Mesenchymal stem cell (in vitro differentiated cells and primary cell): ENCODE measurements around the gene SLC2A9. TPM values are rescaled to one million over a fixed set of nuclear protein-coding genes. Genes with fewer than 3 reads are reported as not detected.
A peak's percentile ranks its signal among the peaks of the same experiment; 100 is the strongest.

Experiments
- DNase-seq: peaks from one replicate; pipeline ENCODE4 v3.0.0-alpha.2; 2013
- H2AFZ ChIP-seq: one replicate; pipeline ENCODE4 v1.6.1; 2013; ENCODE audit warnings: low read depth, mild to moderate bottlenecking, control low read depth, inconsistent platforms, low read length, moderate library complexity
- H2AK5ac ChIP-seq: 2 replicates; pipeline ENCODE4 v1.6.1; 2013; ENCODE audit warnings: low read length, moderate library complexity, mild to moderate bottlenecking, inconsistent platforms; ENCODE audit not compliant: severe bottlenecking
- H2BK120ac ChIP-seq: one replicate; pipeline ENCODE4 v1.6.1; 2013; ENCODE audit warnings: low read depth, mild to moderate bottlenecking, inconsistent platforms, low read length, moderate library complexity
- H2BK12ac ChIP-seq, 2 experiments: one replicate each; pipeline ENCODE4 v1.6.1; 2013; ENCODE audit warnings: inconsistent platforms in 2 of 2, low read length in 2 of 2, mild to moderate bottlenecking in 2 of 2, moderate library complexity in 2 of 2, control low read depth in 1 of 2
- H2BK15ac ChIP-seq: one replicate; pipeline ENCODE4 v1.6.1; 2013; ENCODE audit warnings: mild to moderate bottlenecking, low read depth, inconsistent platforms; ENCODE audit not compliant: poor library complexity, severe bottlenecking
- H2BK5ac ChIP-seq: 2 replicates; pipeline ENCODE4 v1.6.1; 2013; ENCODE audit warnings: low read depth, mild to moderate bottlenecking, low read length, control low read depth, inconsistent platforms; ENCODE audit not compliant: poor library complexity, severe bottlenecking
- H3K14ac ChIP-seq, 2 experiments: one replicate each; pipeline ENCODE4 v1.6.1; 2013; ENCODE audit warnings: inconsistent platforms in 2 of 2, low read length in 2 of 2, control low read depth in 1 of 2, mild to moderate bottlenecking in 1 of 2, moderate library complexity in 1 of 2
- H3K18ac ChIP-seq, 2 experiments: one replicate each; pipeline ENCODE4 v1.6.1; 2013; ENCODE audit warnings: inconsistent platforms in 2 of 2, low read length in 2 of 2, control low read depth in 1 of 2, low read depth in 1 of 2, mild to moderate bottlenecking in 1 of 2
- H3K23ac ChIP-seq, 2 experiments: one replicate each; pipeline ENCODE4 v1.6.1; 2013; ENCODE audit warnings: inconsistent platforms in 2 of 2, low read length in 2 of 2, mild to moderate bottlenecking in 2 of 2, moderate library complexity in 2 of 2, control low read depth in 1 of 2
- H3K27ac ChIP-seq: 2 replicates; pipeline ENCODE4 v1.5.1; 2013; ENCODE audit warnings: mild to moderate bottlenecking, moderate library complexity, low read length, control low read depth, inconsistent platforms; ENCODE audit not compliant: poor library complexity, severe bottlenecking
- H3K27me3 ChIP-seq, 2 experiments: 2 replicates each; pipeline versions ENCODE4 v1.6.1 to v1.7.0; 2013; ENCODE audit warnings: low read length in 2 of 2, mild to moderate bottlenecking in 2 of 2, moderate library complexity in 2 of 2, control low read depth in 1 of 2, inconsistent platforms in 1 of 2; ENCODE audit not compliant: control insufficient read depth in 1 of 2, insufficient read depth in 1 of 2
- H3K36me3 ChIP-seq, 2 experiments: 2 replicates each; pipeline versions ENCODE4 v1.6.1 to v1.7.0; 2013; ENCODE audit warnings: low read length in 2 of 2, control low read depth in 1 of 2, inconsistent platforms in 1 of 2, low read depth in 1 of 2, mild to moderate bottlenecking in 1 of 2; ENCODE audit not compliant: insufficient read depth in 2 of 2, control insufficient read depth in 1 of 2
- H3K4ac ChIP-seq, 2 experiments: one replicate each; pipeline ENCODE4 v1.6.1; 2013; ENCODE audit warnings: inconsistent platforms in 2 of 2, low read length in 2 of 2, mild to moderate bottlenecking in 2 of 2, moderate library complexity in 2 of 2, control low read depth in 1 of 2, low read depth in 1 of 2
- H3K4me1 ChIP-seq: 2 replicates; pipeline ENCODE4 v1.6.1; 2013; ENCODE audit warnings: low read depth, low read length, control low read depth; ENCODE audit not compliant: control insufficient read depth, insufficient read depth
- H3K4me2 ChIP-seq: 2 replicates; pipeline ENCODE4 v1.6.1; 2013; ENCODE audit warnings: low read length, mild to moderate bottlenecking, inconsistent platforms; ENCODE audit not compliant: poor library complexity, severe bottlenecking
- H3K4me3 ChIP-seq, 2 experiments: 2 replicates each; pipeline versions ENCODE4 v1.5.1 to v1.7.0; 2013; ENCODE audit warnings: low read length in 2 of 2, mild to moderate bottlenecking in 2 of 2, control low read depth in 1 of 2, low read depth in 1 of 2; ENCODE audit not compliant: insufficient read depth in 1 of 2
- H3K79me1 ChIP-seq: replicated peaks from 2 replicates; pipeline ENCODE4 v1.6.1; 2013; ENCODE audit warnings: mild to moderate bottlenecking, control low read depth, low read length, inconsistent platforms; ENCODE audit not compliant: poor library complexity, severe bottlenecking
- H3K9ac ChIP-seq: 2 replicates; pipeline ENCODE4 v1.7.0; 2013; ENCODE audit warnings: mild to moderate bottlenecking, low read length, moderate library complexity
- H3K9me3 ChIP-seq: 2 replicates; pipeline ENCODE4 v1.7.0; 2013; ENCODE audit warnings: mild to moderate bottlenecking, low read length; ENCODE audit not compliant: control insufficient read depth
- H4K8ac ChIP-seq: one replicate; pipeline ENCODE4 v1.6.1; 2013; ENCODE audit warnings: inconsistent platforms, mild to moderate bottlenecking, low read length, moderate library complexity
- H4K91ac ChIP-seq: one replicate; pipeline ENCODE4 v1.6.1; 2013; ENCODE audit warnings: mild to moderate bottlenecking, low read length, inconsistent platforms
- WGBS: methylation state at CpG from one replicate; pipeline ENCODE4 v1.1.7; 2013; ENCODE audit warnings: mixed read lengths; 5-methylcytosine and 5-hydroxymethylcytosine counted together
- polyA plus RNA-seq, 2 experiments: library from polyadenylated mRNA; stranded (reverse); fragments of 200-250 nt; gene quantifications; one replicate each; pipeline ENCODE4 v1.2.3, GENCODE V29; 2013

SLC2A9 gene
- 0.33 TPM for polyA plus RNA-seq (2013, experiment 1 of 2)
- polyA plus RNA-seq (2013, experiment 2 of 2), result 0.34 TPM

GRCh38 chr4:10020871-10021652 lies at the start of gene SLC2A9:
TSS of gene SLC2A9 (minus strand) at chr4:10021497. CDS start at chr4:10021429, 68 bp downstream.
- no peaks in the 10 kb centered on the region for H3K79me1 ChIP-seq
- H2BK120ac ChIP-seq, result no peak within 1 kb of the TSS
- no peak within 1 kb of the TSS for H2BK15ac ChIP-seq
- no peaks in the 10 kb centered on the region for H3K36me3 ChIP-seq
- DNase-seq, result no peak
- H2AK5ac ChIP-seq, result no peak within 1 kb of the TSS
- H3K9me3 ChIP-seq, result no peaks in the 10 kb centered on the region
- peak within 1 kb of the TSS in 1 of 2 experiments; percentile 21 for H2BK12ac ChIP-seq
- no peak within 1 kb of the TSS for H3K14ac ChIP-seq
- peak within 1 kb of the TSS; percentile 41 for H4K91ac ChIP-seq
- no peak within 1 kb of the TSS for H3K4me3 ChIP-seq
- no peak within 1 kb of the TSS for H4K8ac ChIP-seq
- H3K18ac ChIP-seq, result no peak within 1 kb of the TSS
- H2AFZ ChIP-seq, result no peak within 1 kb of the TSS
- peaks cover 11 to 12% of the 10 kb centered on the region in 2 experiments for H3K27me3 ChIP-seq
- H3K9ac ChIP-seq, result no peak within 1 kb of the TSS
- H3K27ac ChIP-seq, result no peak within 1 kb of the TSS
- no peak within 1 kb of the TSS for H3K23ac ChIP-seq
- H3K4me1 ChIP-seq, result peaks cover 21% of the 10 kb centered on the region
- WGBS, result 86% methylated on average over 17 of the region's 17 CpGs
- H3K4me2 ChIP-seq, result no peak within 1 kb of the TSS
- H2BK5ac ChIP-seq, result no peak within 1 kb of the TSS
- H3K4ac ChIP-seq, result no peak within 1 kb of the TSS

DNA sequence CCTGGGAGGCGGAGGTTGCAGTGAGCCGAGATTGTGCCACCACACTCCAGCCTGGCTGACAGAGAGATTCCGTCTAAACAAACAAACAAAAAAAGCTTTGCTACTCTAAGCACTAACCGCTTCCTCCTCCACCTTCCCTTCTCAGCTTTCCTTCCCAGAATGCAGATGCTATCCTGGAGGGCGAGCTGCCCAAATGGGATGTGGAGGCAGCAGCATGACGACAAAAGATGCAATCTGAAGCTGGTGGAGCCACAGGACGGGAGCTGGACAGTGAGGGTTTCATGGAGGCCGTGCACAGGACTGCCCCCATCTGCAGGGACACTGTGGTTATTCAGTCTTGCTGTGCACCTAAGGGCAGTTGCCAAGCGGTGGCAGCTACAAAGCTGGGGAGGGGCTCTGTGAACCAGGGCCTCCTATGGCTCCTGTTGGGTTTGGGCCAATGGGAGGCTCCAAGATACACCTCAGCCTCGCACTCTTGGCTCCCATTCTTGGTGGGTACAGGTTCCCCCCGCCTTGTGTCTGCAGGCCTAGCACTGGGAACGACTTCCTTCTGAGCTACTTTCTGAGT lies 47.9 kb upstream of the SLC2A9 start:
- no peaks in the 10 kb centered on the region for H3K27me3 ChIP-seq
- H4K91ac ChIP-seq, result no peak overlapping the region
- H3K27ac ChIP-seq, result no peak overlapping the region
- no peak for DNase-seq
- H3K36me3 ChIP-seq, result peaks cover 25 to 88% of the 10 kb centered on the region in 2 experiments
- WGBS, result 93% methylated on average over 12 of the region's 12 CpGs
- H3K18ac ChIP-seq, result no peak overlapping the region
- H4K8ac ChIP-seq, result no peak overlapping the region
- H2BK12ac ChIP-seq, result no peak overlapping the region
- H3K4me2 ChIP-seq, result no peak overlapping the region
- H2BK120ac ChIP-seq, result no peak overlapping the region
- no peak overlapping the region for H3K4ac ChIP-seq
- H3K23ac ChIP-seq, result no peak overlapping the region
- H3K9me3 ChIP-seq, result no peaks in the 10 kb centered on the region
- H2AK5ac ChIP-seq, result no peak overlapping the region
- no peak overlapping the region for H3K4me3 ChIP-seq
- no peak overlapping the region for H3K14ac ChIP-seq
- no peak overlapping the region for H3K9ac ChIP-seq
- peaks cover 8% of the 10 kb centered on the region for H3K79me1 ChIP-seq
- H2AFZ ChIP-seq, result no peak overlapping the region
- no peak overlapping the region for H2BK5ac ChIP-seq
- no peak overlapping the region for H2BK15ac ChIP-seq
- no peaks in the 10 kb centered on the region for H3K4me1 ChIP-seq

GRCh38 chr4:10066670-10067651 lies 45.7 kb upstream of the SLC2A9 start:
- no peak overlapping the region for H2AFZ ChIP-seq
- no peak overlapping the region for H3K14ac ChIP-seq
- H3K23ac ChIP-seq, result no peak overlapping the region
- no peak for DNase-seq
- H3K79me1 ChIP-seq, result peaks cover 4% of the 10 kb centered on the region
- H2BK120ac ChIP-seq, result no peak overlapping the region
- no peak overlapping the region for H3K4ac ChIP-seq
- no peak overlapping the region for H3K9ac ChIP-seq
- no peak overlapping the region for H3K18ac ChIP-seq
- H3K4me1 ChIP-seq, result peaks cover 2% of the 10 kb centered on the region
- no peak overlapping the region for H2BK15ac ChIP-seq
- no peaks in the 10 kb centered on the region for H3K9me3 ChIP-seq
- peaks cover 17 to 66% of the 10 kb centered on the region in 2 experiments for H3K36me3 ChIP-seq
- H2BK5ac ChIP-seq, result no peak overlapping the region
- H3K4me2 ChIP-seq, result no peak overlapping the region
- H4K91ac ChIP-seq, result no peak overlapping the region
- no peak overlapping the region for H3K27ac ChIP-seq
- no peak overlapping the region for H2BK12ac ChIP-seq
- H3K27me3 ChIP-seq, result no peaks in the 10 kb centered on the region
- WGBS, result 96% methylated on average over 15 of the region's 15 CpGs
- H2AK5ac ChIP-seq, result no peak overlapping the region
- H3K4me3 ChIP-seq, result no peak overlapping the region
- H4K8ac ChIP-seq, result no peak overlapping the region
